Brain microvascular endothelial cell (primary cell): ENCODE measurements around the gene TXNIP.
A peak's percentile ranks its signal among the peaks of the same experiment; 100 is the strongest.

ENCODE experiments used
- DNase-seq: peaks from one replicate; pipeline ENCODE4 v3.0.0-alpha.2; 2020
- H3K27ac ChIP-seq: fragments of 250-450 bp; sonication (Bioruptor Pico); 2 replicates; pipeline ENCODE4 v1.5.1; 2020; ENCODE audit warnings: mild to moderate bottlenecking, moderate library complexity
- H3K27me3 ChIP-seq: fragments of 250-450 bp; sonication (Bioruptor Pico); replicated peaks from 2 replicates; pipeline ENCODE4 v1.5.1; 2020; ENCODE audit warnings: mild to moderate bottlenecking
- H3K36me3 ChIP-seq: fragments of 250-450 bp; sonication (Bioruptor Pico); replicated peaks from 2 replicates; pipeline ENCODE4 v1.5.1; 2020; ENCODE audit warnings: mild to moderate bottlenecking
- H3K4me3 ChIP-seq: 2 replicates; pipeline ENCODE4 v1.5.1; 2011; ENCODE audit warnings: low read depth, mild to moderate bottlenecking, control low read depth, low read length, moderate library complexity
- CTCF ChIP-seq: IDR thresholded peaks from 2 replicates; pipeline ENCODE4 v1.5.1; 2011; ENCODE audit warnings: low read depth, mild to moderate bottlenecking, moderate library complexity, low read length, control low read depth, inconsistent platforms; ENCODE audit errors: missing control alignments
- in situ Hi-C: cut with HindIII; loops from 2 replicates; pipeline ENCODE4 v1.10.0; 2017; ENCODE audit warnings: low sequenced_read_pairs, low pct_ligation_motif_present

Gene TXNIP

GRCh38 chr1:145990249-145990855, 6.0 kb downstream of the TXNIP start:
- no peak for TF ChIP-seq CTCF
- H3K27me3 ChIP-seq: no peaks in the 10 kb centered on the region
- in situ Hi-C loops: no loop called here
- DNase-seq: no peak
- H3K36me3 ChIP-seq: peaks cover 30% of the 10 kb centered on the region
- H3K27ac ChIP-seq: no peak overlapping the region
- no peak overlapping the region for H3K4me3 ChIP-seq

- DNase-seq: no peak
- H3K4me3 ChIP-seq: no peak overlapping the region
- TF ChIP-seq CTCF: no peak
- in situ Hi-C loops: no loop called here
- H3K27me3 ChIP-seq: no peaks in the 10 kb centered on the region
- H3K27ac ChIP-seq: no peak overlapping the region
- peaks cover 14% of the 10 kb centered on the region for H3K36me3 ChIP-seq
Measured at GRCh38 chr1:145988773-145989172, 7.6 kb downstream of the TXNIP start.

DNA sequence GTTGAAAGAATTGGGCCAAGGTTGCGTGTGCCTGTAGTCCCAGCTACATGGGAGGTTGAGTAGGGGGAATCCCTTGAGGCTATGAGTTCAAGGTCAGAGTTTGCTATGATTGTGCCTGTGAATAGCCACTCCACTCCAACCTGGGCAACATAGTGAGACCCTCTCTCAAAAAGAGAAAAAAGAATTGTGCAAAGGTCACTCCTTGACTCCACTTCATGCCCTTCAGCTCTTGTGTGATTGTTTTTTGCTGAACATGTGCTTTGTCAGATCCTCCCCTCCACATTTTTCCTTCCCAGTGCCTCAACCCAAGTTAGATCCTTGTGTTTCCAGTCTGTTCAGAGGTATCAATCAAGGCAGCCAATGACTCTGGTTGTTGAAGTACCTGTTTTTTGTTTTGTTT, 8.5 kb downstream of the TXNIP start:
- TF ChIP-seq CTCF: no peak
- Histone ChIP-seq H3K27ac (no peak overlapping the region), H3K27me3 (no peaks in the 10 kb centered on the region), H3K4me3 (no peak overlapping the region), H3K36me3 (peaks cover 6% of the 10 kb centered on the region)
- no peak for DNase-seq
- in situ Hi-C loops: no loop called here

DNA sequence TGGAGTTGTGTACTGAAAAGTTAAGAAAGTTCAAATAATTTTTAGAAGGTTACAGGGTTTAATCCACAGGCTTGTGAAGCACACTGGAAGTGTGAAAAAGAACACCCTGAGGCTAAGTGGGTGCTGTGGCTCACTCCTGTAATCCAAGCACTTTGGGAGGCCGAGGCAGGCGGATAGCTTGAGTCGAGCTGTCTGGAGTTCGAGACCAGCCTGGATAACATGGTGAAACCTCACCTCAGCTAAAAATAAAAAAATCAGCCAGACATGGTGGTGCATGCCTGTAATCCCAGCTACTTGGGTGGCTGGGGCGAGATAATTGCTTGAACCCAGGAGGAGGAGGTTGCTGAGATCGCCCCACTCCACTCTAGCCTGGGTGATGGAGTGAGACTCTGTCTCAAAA, 9.8 kb downstream of the TXNIP start:
- DNase-seq: no peak
- in situ Hi-C loops: no loop called here
- H3K27me3 ChIP-seq: no peaks in the 10 kb centered on the region
- no peak overlapping the region for H3K27ac ChIP-seq
- no peaks in the 10 kb centered on the region for H3K36me3 ChIP-seq
- H3K4me3 ChIP-seq: no peak overlapping the region
- TF ChIP-seq CTCF: no peak

DNA sequence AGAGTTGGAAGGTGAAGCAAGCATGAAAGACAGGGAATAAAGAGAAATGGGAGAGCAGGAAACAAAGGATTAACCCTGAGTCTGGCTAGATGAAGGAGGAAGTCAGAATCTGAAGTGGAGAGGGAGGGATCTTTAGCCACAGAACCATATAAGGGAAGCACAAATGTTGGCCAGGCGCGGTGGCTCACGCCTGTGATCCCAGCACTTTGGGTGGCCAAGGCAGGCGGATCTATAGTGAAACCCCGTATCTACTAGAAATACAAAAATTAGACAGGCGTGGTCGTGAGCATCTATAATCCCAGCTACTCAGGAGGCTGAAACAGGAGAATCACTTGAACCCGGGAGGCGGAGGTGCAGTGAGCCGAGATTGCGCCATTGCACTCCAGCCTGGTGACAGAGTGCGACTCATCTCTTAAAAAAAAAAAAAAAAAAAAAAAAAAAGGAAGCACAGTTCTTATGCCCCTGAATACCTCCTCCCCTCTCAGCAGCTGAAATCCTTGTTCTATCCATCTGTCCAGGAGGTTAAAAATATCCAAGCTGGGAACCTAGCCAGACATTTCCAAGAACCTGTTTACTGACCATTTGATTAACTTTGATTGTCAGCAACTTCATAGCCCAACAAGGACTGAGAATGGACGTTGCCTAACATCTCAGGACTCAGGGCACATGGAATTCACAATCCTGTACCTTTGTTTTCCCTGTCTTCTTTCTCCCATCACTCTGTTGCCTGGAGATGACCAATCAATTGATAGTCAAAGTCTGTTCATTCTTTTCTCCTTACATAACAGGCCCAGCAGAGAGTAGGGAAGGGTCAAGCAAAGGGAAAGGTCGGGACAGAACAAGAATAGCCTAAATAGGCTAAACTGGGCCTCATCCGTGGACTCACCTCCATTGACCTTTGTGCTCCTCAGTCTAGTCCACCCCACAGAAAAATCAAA, 10.6 kb downstream of the TXNIP start:
- DNase-seq: no peak
- Histone ChIP-seq H3K4me3 (no peak overlapping the region), H3K27ac (peak overlapping the region; percentile 3), H3K27me3 (no peaks in the 10 kb centered on the region), H3K36me3 (no peaks in the 10 kb centered on the region)
- in situ Hi-C loops: no loop called here
- TF ChIP-seq CTCF: no peak

GRCh38 chr1:145985129-145985501, 11.3 kb downstream of the TXNIP start:
- Histone ChIP-seq H3K36me3 (no peaks in the 10 kb centered on the region), H3K27ac (peak overlapping the region; percentile 3), H3K27me3 (no peaks in the 10 kb centered on the region), H3K4me3 (no peak overlapping the region)
- TF ChIP-seq CTCF: no peak
- DNase-seq: no peak
- in situ Hi-C loops: no loop called here
